ENCODE measurements around the gene ZFP1. TPM values are rescaled to one million over a fixed set of nuclear protein-coding genes. Genes with fewer than 3 reads are reported as not detected.
"Not testable (repeated sequence)": the region's sequence is repeated elsewhere in the genome, so short reads cannot be mapped to it uniquely, and the experiment has no call there.

The ZFP1 gene
- total RNA-seq, 6 experiments from 2014 or later, result 10.1 to 13.0 (median 11.8) TPM

GRCh38 chr16:75208861-75209505, 60.7 kb downstream of the ZFP1 start:
- Mint-ChIP-seq H3K36me3 (ENCODE audit: low read depth) (no peaks in the 10 kb centered on the region), H3K27me3 (ENCODE audit: insufficient read depth) (peaks cover 41% of the 10 kb centered on the region), H3K9me3 (no peaks in the 10 kb centered on the region), H3K4me3 (no peak overlapping the region; the same call in 1 of the 2 replicates), H3K4me1 (ENCODE audit: low read depth) (no peaks in the 10 kb centered on the region), H3K27ac (no peak overlapping the region)
- DNase-seq, result no peak
- no peak for TF ChIP-seq CTCF (IDR thresholded peaks at IDR 0.05)

GRCh38 chr16:75209514-75209913, 61.2 kb downstream of the ZFP1 start:
- H3K4me3 Mint-ChIP-seq; H3K36me3 Mint-ChIP-seq (ENCODE audit: low read depth); H3K9me3 Mint-ChIP-seq; H3K27ac Mint-ChIP-seq; H3K4me1 Mint-ChIP-seq (ENCODE audit: low read depth); DNase-seq: not testable (repeated sequence)
- peaks cover 41% of the 10 kb centered on the region for H3K27me3 Mint-ChIP-seq (ENCODE audit: insufficient read depth)

GRCh38 chr16:75209944-75210343, 61.6 kb downstream of the ZFP1 start:
- Mint-ChIP-seq H3K36me3 (ENCODE audit: low read depth) (no peaks in the 10 kb centered on the region), H3K27ac (no peak overlapping the region), H3K9me3 (no peaks in the 10 kb centered on the region), H3K27me3 (ENCODE audit: insufficient read depth) (peaks cover 41% of the 10 kb centered on the region), H3K4me3 (no peak overlapping the region), H3K4me1 (ENCODE audit: low read depth) (no peaks in the 10 kb centered on the region)
- DNase-seq, result no peak
- no peak for TF ChIP-seq CTCF (IDR thresholded peaks at IDR 0.05)

GRCh38 chr16:75211286-75211685, 63.0 kb downstream of the ZFP1 start:
- not testable (repeated sequence) for H3K36me3 Mint-ChIP-seq (ENCODE audit: low read depth); H3K27ac Mint-ChIP-seq; DNase-seq; H3K4me3 Mint-ChIP-seq; H3K9me3 Mint-ChIP-seq; H3K4me1 Mint-ChIP-seq (ENCODE audit: low read depth)
- H3K27me3 Mint-ChIP-seq (ENCODE audit: insufficient read depth), result peaks cover 39% of the 10 kb centered on the region

- H3K4me3 Mint-ChIP-seq, result no peak overlapping the region
- H3K27me3 Mint-ChIP-seq (ENCODE audit: insufficient read depth), result peaks cover 11% of the 10 kb centered on the region
- H3K9me3 Mint-ChIP-seq, result no peaks in the 10 kb centered on the region
- no peak for TF ChIP-seq CTCF (IDR thresholded peaks at IDR 0.05)
- peaks cover 6% of the 10 kb centered on the region for H3K4me1 Mint-ChIP-seq (ENCODE audit: low read depth)
- no peaks in the 10 kb centered on the region for H3K36me3 Mint-ChIP-seq (ENCODE audit: low read depth)
- no peak for DNase-seq
- no peak overlapping the region for H3K27ac Mint-ChIP-seq
Observed at GRCh38 chr16:75216127-75216526, 67.8 kb downstream of the ZFP1 start.

GRCh38 chr16:75216576-75216975, 68.3 kb downstream of the ZFP1 start:
- DNase-seq, result no peak
- H3K36me3 Mint-ChIP-seq (ENCODE audit: low read depth), result no peaks in the 10 kb centered on the region

More at GRCh38 chr16:75216576-75216975, 68.3 kb downstream of the ZFP1 start:
- Mint-ChIP-seq H3K4me1 (ENCODE audit: low read depth) (peaks cover 6% of the 10 kb centered on the region), H3K27me3 (ENCODE audit: insufficient read depth) (peaks cover 9% of the 10 kb centered on the region), H3K4me3 (no peak overlapping the region), H3K9me3 (no peaks in the 10 kb centered on the region), H3K27ac (no peak overlapping the region)
- no peak for TF ChIP-seq CTCF (IDR thresholded peaks at IDR 0.05)

All from HFFc6 (cell line).